Ovary (tissue), 3 donors: ENCODE data around the gene CENPH.

ENCODE experiments used
- CTCF ChIP-seq, 3 donors: fragments of 450-650 bp in 2 of 3; fragments of 200-600 bp in 1 of 3; IDR thresholded peaks; one replicate each; pipeline versions ENCODE4 v1.5.1 to v1.8.0; 2016 to 2022; ENCODE audit warnings: antibody characterized with exemption in 3 of 3, mild to moderate bottlenecking in 1 of 3
- POLR2A ChIP-seq: fragments of 450-650 bp; IDR thresholded peaks from one replicate; pipeline ENCODE4 v1.6.1; 2017; ENCODE audit warnings: antibody characterized with exemption, mild to moderate bottlenecking, moderate library complexity
- donor health status: DM: no; HTN: no; CAD: no.

- TF ChIP-seq CTCF (IDR thresholded peaks at IDR 0.05) = no peak
- no peak for TF ChIP-seq POLR2A
Observed at GRCh38 chr5:69140827-69141226, 48.6 kb upstream of the CENPH start.
